Measurements from ENCODE around the gene TMUB1.

Gene TMUB1

GRCh38 chr7:151082141-151083070 lies 887 bp downstream of the TMUB1 start:
- FAIRE-seq = no peak

- FAIRE-seq = no peak
Measured at GRCh38 chr7:151081170-151082101, 1.9 kb downstream of the TMUB1 start.

- no peak for FAIRE-seq
Measured at GRCh38 chr7:151080522-151081169, 2.6 kb downstream of the TMUB1 start, which contains the start of gene FASTK. Gene FASTK (minus strand): TSS chr7:151080809. CDS start chr7:151080766, 43 bp downstream.

GRCh38 chr7:151080067-151080521 lies 3.2 kb downstream of the TMUB1 start:
- FAIRE-seq = no peak

- FAIRE-seq = no peak
Measured at GRCh38 chr7:151079199-151079910, 3.9 kb downstream of the TMUB1 start.

GRCh38 chr7:151078233-151079040 lies 4.9 kb downstream of the TMUB1 start:
- FAIRE-seq = no peak

GRCh38 chr7:151077705-151078232 lies 5.5 kb downstream of the TMUB1 start:
- FAIRE-seq = no peak

- FAIRE-seq = no peak
Measured at GRCh38 chr7:151076863-151077704, 6.2 kb downstream of the TMUB1 start.

- FAIRE-seq = no peak
Measured at GRCh38 chr7:151075978-151076426, 7.3 kb downstream of the TMUB1 start.

GRCh38 chr7:151075662-151075971 lies 7.7 kb downstream of the TMUB1 start:
- FAIRE-seq = no peak

GRCh38 chr7:151074817-151075661 lies 8.3 kb downstream of the TMUB1 start:
- no peak for FAIRE-seq

- FAIRE-seq = no peak
Measured at GRCh38 chr7:151073990-151074389, 9.3 kb downstream of the TMUB1 start.

GRCh38 chr7:151071032-151071866 lies 12.0 kb downstream of the TMUB1 start:
- no peak for FAIRE-seq

- FAIRE-seq = no peak
Measured at GRCh38 chr7:151070574-151070960, 12.7 kb downstream of the TMUB1 start.

- no peak for FAIRE-seq
Measured at GRCh38 chr7:151069841-151070573, 13.3 kb downstream of the TMUB1 start.

- no peak for FAIRE-seq
Measured at GRCh38 chr7:151068069-151068773, 15.1 kb downstream of the TMUB1 start.

Measured in islet of Langerhans (tissue), 1 donor.